SJSA1 (cell line): ENCODE results near the gene GADL1. TPM values are rescaled to one million over a fixed set of nuclear protein-coding genes. Genes with fewer than 3 reads are reported as not detected.

Experiments
- DNase-seq, 2 experiments: peaks; one replicate each; pipeline ENCODE4 v3.0.0-alpha.2; 2015 to 2020; ENCODE audit warnings: low spot score in 2 of 2, low read depth in 1 of 2
- H3K27ac ChIP-seq: fragments of 250-450 bp; sonication (Bioruptor Pico); 2 replicates; pipeline ENCODE4 v1.5.1; 2020; ENCODE audit warnings: mild to moderate bottlenecking, moderate library complexity
- H3K27me3 ChIP-seq: fragments of 250-450 bp; sonication (Bioruptor Pico); replicated peaks from 2 replicates; pipeline ENCODE4 v1.5.1; 2020; ENCODE audit warnings: mild to moderate bottlenecking, moderate library complexity
- H3K36me3 ChIP-seq: fragments of 250-450 bp; sonication (Bioruptor Pico); 2 replicates; pipeline ENCODE4 v1.5.1; 2020; ENCODE audit warnings: mild to moderate bottlenecking
- H3K4me1 ChIP-seq: fragments of 250-450 bp; sonication (Bioruptor Pico); replicated peaks from 2 replicates; pipeline ENCODE4 v1.6.1; 2021; ENCODE audit warnings: mild to moderate bottlenecking
- H3K4me3 ChIP-seq: fragments of 250-450 bp; sonication (Bioruptor Pico); 2 replicates; pipeline ENCODE4 v1.5.1; 2020; ENCODE audit warnings: mild to moderate bottlenecking
- H3K9me3 ChIP-seq: fragments of 250-450 bp; sonication (Bioruptor Pico); replicated peaks from 2 replicates; pipeline ENCODE4 v1.5.1; 2020; ENCODE audit warnings: mild to moderate bottlenecking
- total RNA-seq: library from RNA; depleted of rRNA; stranded (reverse); fragments of >200 nt; shearing (Covaris generic); gene quantifications from 2 replicates; pipeline ENCODE4 v1.2.3, GENCODE V29; 2014

The GADL1 gene
- total RNA-seq, 1 experiment from 2014 or later: 0.13 TPM

GRCh38 chr3:30681649-30682211, 212.7 kb downstream of the GADL1 start:
- no peak overlapping the region for H3K4me3 ChIP-seq

GRCh38 chr3:30680789-30681648, 213.4 kb downstream of the GADL1 start:
- no peak for DNase-seq
- no peak overlapping the region for H3K4me3 ChIP-seq
- H3K4me1 ChIP-seq: peaks cover 16% of the 10 kb centered on the region
- no peaks in the 10 kb centered on the region for H3K9me3 ChIP-seq
- H3K27me3 ChIP-seq: no peaks in the 10 kb centered on the region
- H3K36me3 ChIP-seq: peaks cover 35% of the 10 kb centered on the region
- H3K27ac ChIP-seq: peak overlapping the region; percentile 45

More at GRCh38 chr3:30681649-30682211, 212.7 kb downstream of the GADL1 start:
- peaks cover 16% of the 10 kb centered on the region for H3K4me1 ChIP-seq
- peak overlapping the region; percentile 45 for H3K27ac ChIP-seq
- no peaks in the 10 kb centered on the region for H3K27me3 ChIP-seq
- H3K36me3 ChIP-seq: peaks cover 32% of the 10 kb centered on the region
- H3K9me3 ChIP-seq: no peaks in the 10 kb centered on the region
- DNase-seq: peak in 1 of 2 experiments; percentile 9

GRCh38 chr3:30679045-30679444, 215.4 kb downstream of the GADL1 start:
- Histone ChIP-seq H3K9me3 (no peaks in the 10 kb centered on the region), H3K36me3 (peaks cover 41% of the 10 kb centered on the region), H3K27ac (no peak overlapping the region), H3K4me1 (peaks cover 16% of the 10 kb centered on the region), H3K4me3 (no peak overlapping the region), H3K27me3 (no peaks in the 10 kb centered on the region)
- no peak for DNase-seq

GRCh38 chr3:30677347-30677685, 217.1 kb downstream of the GADL1 start:
- no peak for DNase-seq
- Histone ChIP-seq H3K9me3 (no peaks in the 10 kb centered on the region), H3K36me3 (peaks cover 53% of the 10 kb centered on the region), H3K27me3 (no peaks in the 10 kb centered on the region), H3K4me1 (peaks cover 16% of the 10 kb centered on the region), H3K27ac (no peak overlapping the region), H3K4me3 (no peak overlapping the region)

GRCh38 chr3:30676424-30677346, 217.8 kb downstream of the GADL1 start:
- Histone ChIP-seq H3K27me3 (no peaks in the 10 kb centered on the region), H3K4me3 (no peak overlapping the region), H3K36me3 (peaks cover 60% of the 10 kb centered on the region), H3K27ac (no peak overlapping the region), H3K4me1 (peaks cover 11% of the 10 kb centered on the region), H3K9me3 (no peaks in the 10 kb centered on the region)
- no peak for DNase-seq
